Upper lobe of left lung (tissue), 4 donors: ENCODE measurements around the gene SLC29A3.

Experiments used
- CTCF ChIP-seq, 6 experiments: fragments of 450-650 bp in 4 of 6; fragments of 200-600 bp in 2 of 6; sonication (generic) in 2 of 6; IDR thresholded peaks; one replicate each; pipeline ENCODE4 v1.5.1; 2016 to 2019; ENCODE audit warnings: antibody characterized with exemption in 6 of 6
- EP300 ChIP-seq, 4 donors: sonication (generic); formaldehyde crosslinking; IDR thresholded peaks; one replicate each; pipeline ENCODE4 v1.5.1; 2017; ENCODE audit warnings: antibody characterized with exemption in 4 of 4, control low read depth in 2 of 4
- POLR2A ChIP-seq, 4 donors: fragments of 450-650 bp; IDR thresholded peaks; one replicate each; pipeline ENCODE4 v1.5.1; 2016 to 2017; ENCODE audit warnings: antibody characterized with exemption in 4 of 4, mild to moderate bottlenecking in 2 of 4
- POLR2AphosphoS5 ChIP-seq, 2 donors: sonication (generic); formaldehyde crosslinking; IDR thresholded peaks; one replicate each; pipeline ENCODE4 v1.5.1; 2017; ENCODE audit warnings: antibody characterized with exemption in 2 of 2

- TF ChIP-seq CTCF (IDR thresholded peaks at IDR 0.05) (no peak), POLR2A (IDR thresholded peaks at IDR 0.05) (no peak), EP300 (IDR thresholded peaks at IDR 0.05) (no peak), POLR2AphosphoS5 (IDR thresholded peaks at IDR 0.05) (no peak)
Measured at GRCh38 chr10:71372882-71373495, 53.9 kb downstream of the SLC29A3 start.
